ENCODE data around the gene INKA2.

INKA2 gene

DNA sequence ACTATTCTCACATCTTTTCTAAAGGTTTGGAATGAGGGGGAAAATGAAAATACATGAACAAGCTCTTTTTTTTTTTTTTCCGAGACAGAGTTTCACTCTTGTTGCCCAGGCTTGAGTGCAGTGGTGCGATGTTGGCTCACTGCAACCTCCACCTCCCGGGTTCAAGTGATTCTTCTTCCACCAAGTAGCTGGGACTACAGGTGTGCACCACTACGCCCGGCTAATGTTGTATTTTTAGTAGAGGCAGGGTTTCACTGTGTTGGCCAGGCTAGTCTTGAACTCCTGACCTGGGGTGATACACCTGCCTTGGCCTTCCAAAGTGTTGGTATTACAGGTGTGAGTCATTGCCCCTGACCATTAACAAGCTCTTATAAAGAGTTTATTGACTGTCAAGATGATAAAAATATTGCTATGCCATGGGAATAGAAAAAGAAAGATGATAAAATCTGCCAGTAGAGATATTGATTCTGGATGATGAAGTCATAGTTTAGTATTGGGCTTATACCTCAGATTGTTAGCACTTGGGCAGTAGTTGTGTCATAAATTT is 36.6 kb downstream of the INKA2 start:
- DNase-seq: peak; percentile 52
- Histone ChIP-seq H3K9me2 (replicated peaks; ENCODE audit: insufficient read depth, low read length) (no peaks in the 10 kb centered on the region), H3K4me3 (ENCODE audit: low read length) (no peak overlapping the region), H3K9me3 (replicated peaks; ENCODE audit: insufficient read depth, low read length) (no peaks in the 10 kb centered on the region), H2AFZ (ENCODE audit: low read length) (no peak overlapping the region), H3K36me3 (replicated peaks; ENCODE audit: insufficient read depth, low read length) (no peaks in the 10 kb centered on the region), H3K27me3 (replicated peaks; ENCODE audit: insufficient read depth, low read length) (no peaks in the 10 kb centered on the region), H3K27ac (ENCODE audit: low read length) (peak overlapping the region; percentile 27; the same call in 1 of the 2 replicates), H3F3A (ENCODE audit: insufficient read depth, low read length) (peaks cover 14% of the 10 kb centered on the region; the same call in 1 of the 2 replicates), H3K4me1 (ENCODE audit: low read length) (peaks cover 28% of the 10 kb centered on the region), H3K79me2 (ENCODE audit: low read length) (no peaks in the 10 kb centered on the region), H3K9ac (ENCODE audit: low read length) (no peak overlapping the region), H4K20me1 (ENCODE audit: insufficient read depth, low read length) (no peaks in the 10 kb centered on the region), H3K4me2 (ENCODE audit: low read depth, low read length) (no peak overlapping the region)
- TF ChIP-seq CTCF (IDR thresholded peaks at IDR 0.05; ENCODE audit: low read length) (no peak), EZH2phosphoT487 (IDR thresholded peaks at IDR 0.05; ENCODE audit: low read length) (no peak), EZH2 (optimal IDR thresholded peaks at IDR 0.05; ENCODE audit: low read depth, low read length) (no peak)

GRCh38 chr1:111699268-111699667 is 39.9 kb downstream of the INKA2 start:
- Histone ChIP-seq H3K4me1 (ENCODE audit: low read length) (peaks cover 47% of the 10 kb centered on the region), H3K4me3 (ENCODE audit: low read length) (no peak overlapping the region), H3K4me2 (ENCODE audit: low read depth, low read length) (no peak overlapping the region), H2AFZ (ENCODE audit: low read length) (no peak overlapping the region), H3K36me3 (replicated peaks; ENCODE audit: insufficient read depth, low read length) (no peaks in the 10 kb centered on the region), H3K9me3 (replicated peaks; ENCODE audit: insufficient read depth, low read length) (no peaks in the 10 kb centered on the region), H3K27ac (ENCODE audit: low read length) (no peak overlapping the region), H3K9me2 (replicated peaks; ENCODE audit: insufficient read depth, low read length) (no peaks in the 10 kb centered on the region), H3K27me3 (replicated peaks; ENCODE audit: insufficient read depth, low read length) (no peaks in the 10 kb centered on the region), H3K79me2 (ENCODE audit: low read length) (peaks cover 6% of the 10 kb centered on the region; the same call in 1 of the 2 replicates), H3K9ac (ENCODE audit: low read length) (no peak overlapping the region), H3F3A (ENCODE audit: insufficient read depth, low read length) (peaks cover 20% of the 10 kb centered on the region), H4K20me1 (ENCODE audit: insufficient read depth, low read length) (no peaks in the 10 kb centered on the region)
- DNase-seq: no peak
- TF ChIP-seq EZH2phosphoT487 (IDR thresholded peaks at IDR 0.05; ENCODE audit: low read length): no peak
- no peak for TF ChIP-seq CTCF (IDR thresholded peaks at IDR 0.05; ENCODE audit: low read length)

DNA sequence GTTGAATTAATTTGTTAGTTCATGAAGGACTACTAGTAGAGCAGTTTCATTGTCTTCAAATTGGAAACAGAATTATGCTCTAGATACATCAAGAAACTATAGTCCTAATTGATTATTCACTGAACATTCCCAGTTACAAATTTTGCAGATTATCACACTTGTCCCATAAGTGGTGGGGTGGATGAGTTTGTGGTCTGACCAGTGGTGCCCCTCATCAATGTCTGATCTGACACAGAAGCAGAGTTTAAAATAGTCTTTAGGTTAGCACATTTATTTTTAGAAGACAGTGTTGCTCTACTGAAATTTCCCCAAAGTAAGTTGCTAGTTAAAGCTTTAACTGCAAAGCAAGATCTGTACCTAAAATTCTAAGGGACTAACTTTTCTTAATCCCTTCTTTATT is 42.9 kb downstream of the INKA2 start:
- H3K27ac ChIP-seq (ENCODE audit: low read length): peak overlapping the region; percentile 28; the same call in 1 of the 2 replicates
- H3K27me3 ChIP-seq (replicated peaks; ENCODE audit: insufficient read depth, low read length): no peaks in the 10 kb centered on the region
- no peak overlapping the region for H3K4me3 ChIP-seq (ENCODE audit: low read length)
- no peak for DNase-seq
- peaks cover 6% of the 10 kb centered on the region; the same call in 1 of the 2 replicates for H3F3A ChIP-seq (ENCODE audit: insufficient read depth, low read length)
- H2AFZ ChIP-seq (ENCODE audit: low read length): no peak overlapping the region
- no peaks in the 10 kb centered on the region for H3K9me3 ChIP-seq (replicated peaks; ENCODE audit: insufficient read depth, low read length)
- no peak for TF ChIP-seq EZH2phosphoT487 (IDR thresholded peaks at IDR 0.05; ENCODE audit: low read length)
- no peak for TF ChIP-seq CTCF (IDR thresholded peaks at IDR 0.05; ENCODE audit: low read length)
- H3K9ac ChIP-seq (ENCODE audit: low read length): no peak overlapping the region
- peaks cover 6% of the 10 kb centered on the region; the same call in 1 of the 2 replicates for H3K79me2 ChIP-seq (ENCODE audit: low read length)
- no peaks in the 10 kb centered on the region for H3K36me3 ChIP-seq (replicated peaks; ENCODE audit: insufficient read depth, low read length)
- no peaks in the 10 kb centered on the region for H4K20me1 ChIP-seq (ENCODE audit: insufficient read depth, low read length)
- peaks cover 31% of the 10 kb centered on the region for H3K4me1 ChIP-seq (ENCODE audit: low read length)
- no peaks in the 10 kb centered on the region for H3K9me2 ChIP-seq (replicated peaks; ENCODE audit: insufficient read depth, low read length)
- peak overlapping the region; percentile 45; the same call in 1 of the 2 replicates for H3K4me2 ChIP-seq (ENCODE audit: low read depth, low read length)

Measured in MM.1S (cell line).